Suprapubic skin (tissue), 4 donors: Measurements from ENCODE around the gene NBEAL1. TPM values are rescaled to one million over a fixed set of nuclear protein-coding genes. Genes with fewer than 3 reads are reported as not detected.
"Not testable (repeated sequence)": the region's sequence is repeated elsewhere in the genome, so short reads cannot be mapped to it uniquely, and the experiment has no call there.

Experiments used
- DNase-seq, 2 donors: peaks; one replicate each; pipeline ENCODE4 v3.0.0-alpha.2; 2019; ENCODE audit warnings: low spot score in 2 of 2
- H3K27ac ChIP-seq: fragments of 200-600 bp; sonication (generic); one replicate; pipeline ENCODE4 v1.5.1; 2019
- H3K27me3 ChIP-seq: fragments of 200-600 bp; sonication (generic); one replicate; pipeline ENCODE4 v1.5.1; 2019
- H3K36me3 ChIP-seq: fragments of 200-600 bp; sonication (generic); one replicate; pipeline ENCODE4 v1.5.1; 2019
- H3K4me1 ChIP-seq: fragments of 200-600 bp; sonication (generic); one replicate; pipeline ENCODE4 v1.5.1; 2019
- H3K4me3 ChIP-seq: fragments of 200-600 bp; sonication (generic); one replicate; pipeline ENCODE4 v1.5.1; 2019; ENCODE audit warnings: mild to moderate bottlenecking
- H3K9me3 ChIP-seq: fragments of 200-600 bp; sonication (generic); one replicate; pipeline ENCODE4 v1.5.1; 2019
- EP300 ChIP-seq: sonication (generic); formaldehyde crosslinking; IDR thresholded peaks from one replicate; pipeline ENCODE4 v1.6.1; 2017; ENCODE audit warnings: antibody characterized with exemption
- POLR2A ChIP-seq, 2 donors: fragments of 450-650 bp; IDR thresholded peaks; one replicate each; pipeline ENCODE4 v1.6.1; 2017; ENCODE audit warnings: antibody characterized with exemption in 2 of 2, mild to moderate bottlenecking in 2 of 2, moderate library complexity in 2 of 2
- POLR2AphosphoS5 ChIP-seq, 3 donors: sonication (generic); formaldehyde crosslinking; IDR thresholded peaks; one replicate each; pipeline ENCODE4 v1.6.1; 2017; ENCODE audit warnings: antibody characterized with exemption in 3 of 3
- WGBS: methylation state at CpG from one replicate; pipeline ENCODE4 v1.1.5; 2018; 5-methylcytosine and 5-hydroxymethylcytosine counted together
- total RNA-seq, 4 donors: library from RNA; depleted of rRNA; stranded (reverse); fragments of >200 nt; gene quantifications; one replicate each; pipeline ENCODE4 v1.1.0, GENCODE V29; 2016
- TF ChIP-seq, protein P1 (sequence below), 2 donors: fragments of 200-600 bp in 1 of 2; fragments of 450-650 bp in 1 of 2; sonication (generic) in 1 of 2; IDR thresholded peaks; one replicate each; pipeline ENCODE4 v1.5.1; 2016 to 2019; ENCODE audit warnings: antibody characterized with exemption in 2 of 2, mild to moderate bottlenecking in 1 of 2, moderate library complexity in 1 of 2

The NBEAL1 gene
- total RNA-seq, 4 donors from 2014 or later: 21.1 to 46.8 (median 29.5) TPM

DNA sequence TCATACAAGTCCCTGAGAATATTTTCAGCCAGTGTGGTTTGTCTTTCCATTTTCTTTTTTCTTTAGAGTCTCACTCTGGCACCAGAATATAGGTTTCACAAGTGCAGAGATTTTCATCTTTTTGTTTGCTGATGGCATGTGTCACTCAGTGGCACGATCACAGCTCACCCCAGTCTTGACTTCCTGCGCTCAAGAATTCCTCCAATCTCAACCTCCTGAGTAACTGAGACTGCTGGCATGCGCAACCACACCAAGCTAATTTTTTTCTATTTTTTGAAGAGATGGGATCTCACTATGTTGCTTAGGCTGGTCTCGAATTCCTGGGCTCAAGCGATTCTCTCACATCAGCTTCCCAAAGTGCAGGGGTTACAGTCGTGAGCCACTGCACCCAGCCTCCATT, 23.9 kb downstream of the NBEAL1 start:
- H3K27ac ChIP-seq: no peak overlapping the region

GRCh38 chr2:203039211-203039610, 24.5 kb downstream of the NBEAL1 start:
- not testable (repeated sequence) for H3K27me3 ChIP-seq, H3K27ac ChIP-seq, H3K4me3 ChIP-seq, DNase-seq, H3K36me3 ChIP-seq, H3K9me3 ChIP-seq
- 59% methylated on average over 6 of the region's 6 CpGs for WGBS
- peaks cover 17% of the 10 kb centered on the region for H3K4me1 ChIP-seq

More for the DNA sequence above, 23.9 kb downstream of the NBEAL1 start:
- no peak for DNase-seq
- Histone ChIP-seq H3K4me1 (peaks cover 17% of the 10 kb centered on the region), H3K4me3 (no peak overlapping the region), H3K36me3 (peaks cover 10% of the 10 kb centered on the region), H3K27me3 (no peaks in the 10 kb centered on the region), H3K9me3 (no peaks in the 10 kb centered on the region)
- WGBS: 91% methylated on average over 6 of the region's 6 CpGs
- no peak for TF ChIP-seq POLR2AphosphoS5 (IDR thresholded peaks at IDR 0.05)
- no peak for TF ChIP-seq POLR2A (IDR thresholded peaks at IDR 0.05)
- no peak for TF ChIP-seq EP300
- TF ChIP-seq, protein P1, sequence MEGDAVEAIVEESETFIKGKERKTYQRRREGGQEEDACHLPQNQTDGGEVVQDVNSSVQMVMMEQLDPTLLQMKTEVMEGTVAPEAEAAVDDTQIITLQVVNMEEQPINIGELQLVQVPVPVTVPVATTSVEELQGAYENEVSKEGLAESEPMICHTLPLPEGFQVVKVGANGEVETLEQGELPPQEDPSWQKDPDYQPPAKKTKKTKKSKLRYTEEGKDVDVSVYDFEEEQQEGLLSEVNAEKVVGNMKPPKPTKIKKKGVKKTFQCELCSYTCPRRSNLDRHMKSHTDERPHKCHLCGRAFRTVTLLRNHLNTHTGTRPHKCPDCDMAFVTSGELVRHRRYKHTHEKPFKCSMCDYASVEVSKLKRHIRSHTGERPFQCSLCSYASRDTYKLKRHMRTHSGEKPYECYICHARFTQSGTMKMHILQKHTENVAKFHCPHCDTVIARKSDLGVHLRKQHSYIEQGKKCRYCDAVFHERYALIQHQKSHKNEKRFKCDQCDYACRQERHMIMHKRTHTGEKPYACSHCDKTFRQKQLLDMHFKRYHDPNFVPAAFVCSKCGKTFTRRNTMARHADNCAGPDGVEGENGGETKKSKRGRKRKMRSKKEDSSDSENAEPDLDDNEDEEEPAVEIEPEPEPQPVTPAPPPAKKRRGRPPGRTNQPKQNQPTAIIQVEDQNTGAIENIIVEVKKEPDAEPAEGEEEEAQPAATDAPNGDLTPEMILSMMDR (IDR thresholded peaks at IDR 0.05): no peak

DNA sequence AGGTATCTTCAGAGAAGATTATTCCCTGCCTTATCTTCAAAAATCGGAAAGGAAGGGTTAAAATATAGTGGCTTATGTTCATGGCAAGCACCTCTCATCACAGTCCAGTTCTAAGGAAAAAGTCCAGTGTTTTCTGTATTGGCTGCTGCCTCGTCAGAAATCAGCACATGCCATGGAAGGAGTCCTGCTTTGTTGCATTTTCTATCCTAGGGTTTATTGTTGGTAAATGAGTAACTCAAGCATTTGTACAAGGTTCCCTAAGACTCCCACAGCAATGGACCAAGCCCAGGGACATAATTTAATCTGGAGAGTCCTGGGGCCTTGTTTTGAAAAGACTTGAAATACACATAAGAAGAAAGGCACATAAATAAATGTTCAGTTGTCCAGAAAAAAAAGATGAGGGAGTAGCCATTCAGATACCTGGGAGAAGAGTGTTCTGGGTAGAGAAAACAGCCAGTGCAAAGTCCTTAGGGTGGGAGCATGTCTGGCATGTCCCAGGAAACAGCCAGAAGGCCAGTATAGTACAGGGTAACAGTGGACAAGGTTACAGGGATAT, 26.4 kb downstream of the NBEAL1 start:
- no peak for DNase-seq
- 74% methylated on average over 2 of the region's 2 CpGs for WGBS
- H3K27ac ChIP-seq: no peak overlapping the region
- H3K27me3 ChIP-seq: no peaks in the 10 kb centered on the region
- H3K4me1 ChIP-seq: peaks cover 13% of the 10 kb centered on the region
- peaks cover 10% of the 10 kb centered on the region for H3K36me3 ChIP-seq
- no peak for TF ChIP-seq POLR2A (IDR thresholded peaks at IDR 0.05)
- TF ChIP-seq, protein P1 (IDR thresholded peaks at IDR 0.05): no peak
- TF ChIP-seq POLR2AphosphoS5 (IDR thresholded peaks at IDR 0.05): no peak
- TF ChIP-seq EP300: no peak
- no peak overlapping the region for H3K4me3 ChIP-seq
- H3K9me3 ChIP-seq: no peaks in the 10 kb centered on the region

GRCh38 chr2:203042178-203042577, 27.5 kb downstream of the NBEAL1 start:
- H3K36me3 ChIP-seq: peaks cover 20% of the 10 kb centered on the region
- H3K4me1 ChIP-seq: peaks cover 4% of the 10 kb centered on the region
- H3K27ac ChIP-seq: no peak overlapping the region
- 100% methylated on average over 4 of the region's 4 CpGs for WGBS
- TF ChIP-seq, protein P1 (IDR thresholded peaks at IDR 0.05): no peak
- TF ChIP-seq EP300: no peak
- TF ChIP-seq POLR2A (IDR thresholded peaks at IDR 0.05): no peak
- no peak for TF ChIP-seq POLR2AphosphoS5 (IDR thresholded peaks at IDR 0.05)
- no peaks in the 10 kb centered on the region for H3K9me3 ChIP-seq
- no peaks in the 10 kb centered on the region for H3K27me3 ChIP-seq
- no peak for DNase-seq
- no peak overlapping the region for H3K4me3 ChIP-seq

DNA sequence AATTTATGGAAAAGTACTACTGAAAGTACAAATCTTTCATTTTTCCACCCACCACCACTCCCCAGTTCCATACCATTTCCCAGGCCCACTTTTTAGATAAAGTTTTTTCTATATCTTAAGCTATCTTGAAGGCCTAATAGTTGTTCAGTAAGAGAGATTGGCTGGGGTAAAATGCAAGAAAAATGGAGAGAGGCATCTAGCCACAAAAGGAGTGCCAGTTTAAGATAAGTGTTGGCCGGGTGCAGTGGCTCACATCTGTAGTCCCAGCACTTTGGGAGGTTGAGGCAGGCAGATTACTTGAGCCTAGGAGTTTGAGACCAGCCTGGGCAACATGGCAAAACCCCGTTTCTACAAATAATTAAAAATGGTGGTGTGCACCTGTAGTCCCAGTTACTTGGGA, 28.6 kb downstream of the NBEAL1 start:
- TF ChIP-seq POLR2AphosphoS5 (IDR thresholded peaks at IDR 0.05) (no peak), EP300 (no peak), POLR2A (IDR thresholded peaks at IDR 0.05) (no peak)
- TF ChIP-seq, protein P1 (IDR thresholded peaks at IDR 0.05): no peak
- Histone ChIP-seq H3K27me3 (no peaks in the 10 kb centered on the region), H3K4me1 (peaks cover 4% of the 10 kb centered on the region), H3K36me3 (peaks cover 20% of the 10 kb centered on the region), H3K9me3 (no peaks in the 10 kb centered on the region), H3K27ac (no peak overlapping the region), H3K4me3 (no peak overlapping the region)
- DNase-seq: no peak
- 98% methylated on average over 2 of the region's 2 CpGs for WGBS

- H3K27me3 ChIP-seq: no peaks in the 10 kb centered on the region
- no peak for DNase-seq
- no peaks in the 10 kb centered on the region for H3K9me3 ChIP-seq
- H3K4me3 ChIP-seq: no peak overlapping the region
- 97% methylated on average over 1 of the region's 1 CpG for WGBS
- no peak overlapping the region for H3K27ac ChIP-seq
- peaks cover 20% of the 10 kb centered on the region for H3K36me3 ChIP-seq
- TF ChIP-seq POLR2A (IDR thresholded peaks at IDR 0.05) (no peak), EP300 (no peak), POLR2AphosphoS5 (IDR thresholded peaks at IDR 0.05) (no peak)
- TF ChIP-seq, protein P1 (IDR thresholded peaks at IDR 0.05): no peak
- H3K4me1 ChIP-seq: no peaks in the 10 kb centered on the region
These were observed 31.2 kb downstream of the NBEAL1 start for GRCh38 chr2:203045867-203046266.
